Measurements from ENCODE around the gene VPS25. TPM values are rescaled to one million over a fixed set of nuclear protein-coding genes. Genes with fewer than 3 reads are reported as not detected.

The VPS25 gene
- total and polyA plus RNA-seq, 9 of the 15 experiments (the other 6 are each of a cell fraction or from before 2014, with no cell fraction given): 123 to 352 (median 180) TPM

DNA sequence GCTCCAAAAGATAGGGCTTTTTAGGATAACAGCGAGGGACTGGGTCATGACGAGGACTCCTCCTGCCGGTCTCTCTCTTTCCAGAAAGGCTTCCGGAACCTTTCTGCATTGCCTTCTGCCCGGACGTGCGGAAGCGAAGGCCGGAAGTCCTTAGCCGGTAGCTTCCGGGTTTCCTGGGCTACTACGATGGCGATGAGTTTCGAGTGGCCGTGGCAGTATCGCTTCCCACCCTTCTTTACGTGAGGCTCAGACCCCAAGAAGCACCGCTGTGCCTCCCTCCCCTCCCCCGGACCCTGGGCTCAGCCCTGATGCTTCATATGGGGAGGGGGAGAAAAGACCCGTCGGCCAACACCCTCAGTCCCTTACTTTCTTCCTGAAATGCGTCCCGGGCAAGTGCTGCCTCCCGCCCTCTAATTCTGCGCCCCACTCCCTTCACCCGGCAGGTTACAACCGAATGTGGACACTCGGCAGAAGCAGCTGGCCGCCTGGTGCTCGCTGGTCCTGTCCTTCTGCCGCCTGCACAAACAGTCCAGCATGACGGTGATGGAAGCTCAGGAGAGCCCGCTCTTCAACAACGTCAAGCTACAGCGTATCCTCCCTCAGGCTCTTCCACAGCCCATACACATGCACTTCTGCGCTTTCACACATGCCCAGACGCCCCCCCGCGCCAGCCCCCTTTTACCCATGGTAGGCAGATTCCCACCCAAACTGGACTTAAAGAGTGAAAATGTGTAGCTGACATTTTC is at the start of gene VPS25 (continued):
- TF ChIP-seq TCF3 (CRISPR knock-in tag; IDR thresholded peaks at IDR 0.05) (peak; percentile 18; the same call in 1 of the 2 replicates), ZBED1 (IDR thresholded peaks at IDR 0.05) (peak; percentile 82), HOXB6 (CRISPR knock-in tag; IDR thresholded peaks at IDR 0.05; ENCODE audit: borderline replicate concordance) (no peak), POLR3G (IDR thresholded peaks at IDR 0.05; ENCODE audit: extremely low read depth, insufficient read length, insufficient replicate concordance) (no peak), ZNF12 (CRISPR knock-in tag; IDR thresholded peaks at IDR 0.05) (no peak), POU5F1 (IDR thresholded peaks at IDR 0.05; ENCODE audit: borderline replicate concordance, low read depth, low read length, partially characterized antibody) (no peak), KLF13 (tag; IDR thresholded peaks at IDR 0.05; ENCODE audit: borderline replicate concordance, low read depth) (0 out of 2 replicates have a peak, but pooled peaks have one; percentile 59), CREBBP (IDR thresholded peaks at IDR 0.05; ENCODE audit: low read depth, low read length) (no peak), NBN (IDR thresholded peaks at IDR 0.05; ENCODE audit: low read depth) (peak; percentile 80), NFYB (IDR thresholded peaks at IDR 0.05; ENCODE audit: extremely low read depth, insufficient read length) (no peak), RBM34 (IDR thresholded peaks at IDR 0.05; ENCODE audit: borderline replicate concordance, insufficient read depth, low read length) (no peak), ETV5 (CRISPR knock-in tag; IDR thresholded peaks at IDR 0.05; ENCODE audit: low read depth) (peak; percentile 58; the same call in 1 of the 2 replicates)
- TF ChIP-seq, protein P1, sequence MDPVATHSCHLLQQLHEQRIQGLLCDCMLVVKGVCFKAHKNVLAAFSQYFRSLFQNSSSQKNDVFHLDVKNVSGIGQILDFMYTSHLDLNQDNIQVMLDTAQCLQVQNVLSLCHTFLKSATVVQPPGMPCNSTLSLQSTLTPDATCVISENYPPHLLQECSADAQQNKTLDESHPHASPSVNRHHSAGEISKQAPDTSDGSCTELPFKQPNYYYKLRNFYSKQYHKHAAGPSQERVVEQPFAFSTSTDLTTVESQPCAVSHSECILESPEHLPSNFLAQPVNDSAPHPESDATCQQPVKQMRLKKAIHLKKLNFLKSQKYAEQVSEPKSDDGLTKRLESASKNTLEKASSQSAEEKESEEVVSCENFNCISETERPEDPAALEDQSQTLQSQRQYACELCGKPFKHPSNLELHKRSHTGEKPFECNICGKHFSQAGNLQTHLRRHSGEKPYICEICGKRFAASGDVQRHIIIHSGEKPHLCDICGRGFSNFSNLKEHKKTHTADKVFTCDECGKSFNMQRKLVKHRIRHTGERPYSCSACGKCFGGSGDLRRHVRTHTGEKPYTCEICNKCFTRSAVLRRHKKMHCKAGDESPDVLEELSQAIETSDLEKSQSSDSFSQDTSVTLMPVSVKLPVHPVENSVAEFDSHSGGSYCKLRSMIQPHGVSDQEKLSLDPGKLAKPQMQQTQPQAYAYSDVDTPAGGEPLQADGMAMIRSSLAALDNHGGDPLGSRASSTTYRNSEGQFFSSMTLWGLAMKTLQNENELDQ (CRISPR knock-in tag; IDR thresholded peaks at IDR 0.05; ENCODE audit: borderline replicate concordance): no peak
- TF ChIP-seq, protein P2, sequence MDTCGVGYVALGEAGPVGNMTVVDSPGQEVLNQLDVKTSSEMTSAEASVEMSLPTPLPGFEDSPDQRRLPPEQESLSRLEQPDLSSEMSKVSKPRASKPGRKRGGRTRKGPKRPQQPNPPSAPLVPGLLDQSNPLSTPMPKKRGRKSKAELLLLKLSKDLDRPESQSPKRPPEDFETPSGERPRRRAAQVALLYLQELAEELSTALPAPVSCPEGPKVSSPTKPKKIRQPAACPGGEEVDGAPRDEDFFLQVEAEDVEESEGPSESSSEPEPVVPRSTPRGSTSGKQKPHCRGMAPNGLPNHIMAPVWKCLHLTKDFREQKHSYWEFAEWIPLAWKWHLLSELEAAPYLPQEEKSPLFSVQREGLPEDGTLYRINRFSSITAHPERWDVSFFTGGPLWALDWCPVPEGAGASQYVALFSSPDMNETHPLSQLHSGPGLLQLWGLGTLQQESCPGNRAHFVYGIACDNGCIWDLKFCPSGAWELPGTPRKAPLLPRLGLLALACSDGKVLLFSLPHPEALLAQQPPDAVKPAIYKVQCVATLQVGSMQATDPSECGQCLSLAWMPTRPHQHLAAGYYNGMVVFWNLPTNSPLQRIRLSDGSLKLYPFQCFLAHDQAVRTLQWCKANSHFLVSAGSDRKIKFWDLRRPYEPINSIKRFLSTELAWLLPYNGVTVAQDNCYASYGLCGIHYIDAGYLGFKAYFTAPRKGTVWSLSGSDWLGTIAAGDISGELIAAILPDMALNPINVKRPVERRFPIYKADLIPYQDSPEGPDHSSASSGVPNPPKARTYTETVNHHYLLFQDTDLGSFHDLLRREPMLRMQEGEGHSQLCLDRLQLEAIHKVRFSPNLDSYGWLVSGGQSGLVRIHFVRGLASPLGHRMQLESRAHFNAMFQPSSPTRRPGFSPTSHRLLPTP (IDR thresholded peaks at IDR 0.05; ENCODE audit: borderline replicate concordance, extremely low read depth, insufficient read length): no peak
- TF ChIP-seq, protein P3, sequence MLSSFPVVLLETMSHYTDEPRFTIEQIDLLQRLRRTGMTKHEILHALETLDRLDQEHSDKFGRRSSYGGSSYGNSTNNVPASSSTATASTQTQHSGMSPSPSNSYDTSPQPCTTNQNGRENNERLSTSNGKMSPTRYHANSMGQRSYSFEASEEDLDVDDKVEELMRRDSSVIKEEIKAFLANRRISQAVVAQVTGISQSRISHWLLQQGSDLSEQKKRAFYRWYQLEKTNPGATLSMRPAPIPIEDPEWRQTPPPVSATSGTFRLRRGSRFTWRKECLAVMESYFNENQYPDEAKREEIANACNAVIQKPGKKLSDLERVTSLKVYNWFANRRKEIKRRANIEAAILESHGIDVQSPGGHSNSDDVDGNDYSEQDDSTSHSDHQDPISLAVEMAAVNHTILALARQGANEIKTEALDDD (IDR thresholded peaks at IDR 0.05): no peak
